PC-3 (cell line): ENCODE results near the gene PQBP1.

Experiments used
- CTCF ChIP-seq: fragments of 300-600 bp; sonication (generic); conservative IDR thresholded peaks from 2 replicates; pipeline ENCODE4 v1.5.1; 2017; ENCODE audit warnings: antibody characterized with exemption, low read depth, mild to moderate bottlenecking, low read length
- EZH2 ChIP-seq: fragments of 300-600 bp; sonication (generic); IDR thresholded peaks from one replicate; pipeline ENCODE4 v1.6.1; 2017; ENCODE audit warnings: antibody characterized with exemption, mild to moderate bottlenecking, low read length; ENCODE audit not compliant: unreplicated experiment
- EZH2phosphoT487 ChIP-seq: fragments of 300-600 bp; sonication (generic); IDR thresholded peaks from 2 replicates; pipeline ENCODE4 v1.6.1; 2018; ENCODE audit warnings: mild to moderate bottlenecking, antibody characterized with exemption, low read length, borderline replicate concordance

GRCh38 chrX:48864210-48864609 is 33.5 kb upstream of the PQBP1 start:
- TF ChIP-seq CTCF: no peak
- no peak for TF ChIP-seq EZH2
- TF ChIP-seq EZH2phosphoT487: no peak
